Neural progenitor cell (in vitro differentiated cells): ENCODE measurements around the gene ESPN. TPM values are rescaled to one million over a fixed set of nuclear protein-coding genes. Genes with fewer than 3 reads are reported as not detected.
A peak's percentile ranks its signal among the peaks of the same experiment; 100 is the strongest.

Experiments
- DNase-seq: peaks from one replicate; pipeline ENCODE4 v3.0.0-alpha.2; 2016; ENCODE audit warnings: low spot score
- H2AFZ ChIP-seq: fragments of 200-600 bp; sonication (generic); replicated peaks from 2 replicates; pipeline ENCODE4 v1.6.1; 2016; ENCODE audit warnings: antibody characterized with exemption
- H3F3A ChIP-seq: fragments of 200-600 bp; sonication (generic); 2 replicates; pipeline ENCODE4 v1.6.1; 2016; ENCODE audit warnings: antibody characterized with exemption, low read depth
- H3K27ac ChIP-seq: fragments of 200-600 bp; sonication (generic); 2 replicates; pipeline ENCODE4 v1.5.1; 2016; ENCODE audit warnings: mild to moderate bottlenecking
- H3K27me3 ChIP-seq: fragments of 200-600 bp; sonication (generic); 2 replicates; pipeline ENCODE4 v1.6.1; 2016; ENCODE audit warnings: mild to moderate bottlenecking, moderate library complexity
- H3K36me3 ChIP-seq: fragments of 200-600 bp; sonication (generic); 2 replicates; pipeline ENCODE4 v1.5.1; 2016
- H3K4me1 ChIP-seq: fragments of 200-600 bp; sonication (generic); 2 replicates; pipeline ENCODE4 v1.6.1; 2016; ENCODE audit warnings: mixed run types
- H3K4me2 ChIP-seq: fragments of 200-600 bp; sonication (generic); 2 replicates; pipeline ENCODE4 v1.6.1; 2016
- H3K4me3 ChIP-seq: fragments of 200-600 bp; sonication (generic); 2 replicates; pipeline ENCODE4 v1.5.1; 2016
- H3K79me2 ChIP-seq: fragments of 200-600 bp; sonication (generic); 2 replicates; pipeline ENCODE4 v1.6.1; 2016; ENCODE audit warnings: low read depth
- H3K9ac ChIP-seq: fragments of 200-600 bp; sonication (generic); 2 replicates; pipeline ENCODE4 v1.6.1; 2016
- H3K9me3 ChIP-seq: fragments of 200-600 bp; sonication (generic); 2 replicates; pipeline ENCODE4 v1.5.1; 2016; ENCODE audit warnings: low read depth
- H4K20me1 ChIP-seq: fragments of 200-600 bp; sonication (generic); 2 replicates; pipeline ENCODE4 v1.6.1; 2016; ENCODE audit warnings: low read depth
- H3K27ac Mint-ChIP-seq: 3 replicates; pipeline ENCODE4 v1.8.0; 2021; ENCODE audit warnings: mixed read lengths
- H3K27me3 Mint-ChIP-seq: 2 replicates; pipeline ENCODE4 v1.8.0; 2022; ENCODE audit warnings: low read depth, mild to moderate bottlenecking, inconsistent platforms, moderate library complexity, mixed read lengths; ENCODE audit not compliant: insufficient read depth
- H3K36me3 Mint-ChIP-seq: 3 replicates; pipeline ENCODE4 v1.8.0; 2021; ENCODE audit warnings: mixed read lengths
- H3K4me1 Mint-ChIP-seq: 3 replicates; pipeline ENCODE4 v1.8.0; 2021; ENCODE audit warnings: mixed read lengths
- H3K4me3 Mint-ChIP-seq: 3 replicates; pipeline ENCODE4 v1.8.0; 2021; ENCODE audit warnings: mild to moderate bottlenecking, moderate library complexity, mixed read lengths
- H3K9me3 Mint-ChIP-seq: 3 replicates; pipeline ENCODE4 v1.8.0; 2020; ENCODE audit warnings: mixed read lengths
- EZH2 ChIP-seq: fragments of 200-600 bp; sonication (generic); IDR thresholded peaks from 2 replicates; pipeline ENCODE4 v1.6.1; 2017; ENCODE audit warnings: antibody characterized with exemption, mild to moderate bottlenecking, moderate library complexity
- EZH2phosphoT487 ChIP-seq: fragments of 200-600 bp; sonication (generic); IDR thresholded peaks from 2 replicates; pipeline ENCODE4 v1.6.1; 2017; ENCODE audit warnings: antibody characterized with exemption
- total RNA-seq: library from RNA; depleted of rRNA; stranded (reverse); fragments of >200 nt; gene quantifications from 2 replicates; pipeline ENCODE4 v1.2.3, GENCODE V29; 2015; ENCODE audit warnings: low replicate concordance
- TF ChIP-seq, protein P1 (sequence below): fragments of 200-600 bp; sonication (generic); IDR thresholded peaks from 2 replicates; pipeline ENCODE4 v1.5.1; 2017; ENCODE audit warnings: antibody characterized with exemption, mild to moderate bottlenecking

ESPN gene
- total RNA-seq, 1 donor from 2014 or later, result 7.1 TPM

GRCh38 chr1:6456800-6457466 lies 32.4 kb downstream of the ESPN start:
- TF ChIP-seq, protein P1, sequence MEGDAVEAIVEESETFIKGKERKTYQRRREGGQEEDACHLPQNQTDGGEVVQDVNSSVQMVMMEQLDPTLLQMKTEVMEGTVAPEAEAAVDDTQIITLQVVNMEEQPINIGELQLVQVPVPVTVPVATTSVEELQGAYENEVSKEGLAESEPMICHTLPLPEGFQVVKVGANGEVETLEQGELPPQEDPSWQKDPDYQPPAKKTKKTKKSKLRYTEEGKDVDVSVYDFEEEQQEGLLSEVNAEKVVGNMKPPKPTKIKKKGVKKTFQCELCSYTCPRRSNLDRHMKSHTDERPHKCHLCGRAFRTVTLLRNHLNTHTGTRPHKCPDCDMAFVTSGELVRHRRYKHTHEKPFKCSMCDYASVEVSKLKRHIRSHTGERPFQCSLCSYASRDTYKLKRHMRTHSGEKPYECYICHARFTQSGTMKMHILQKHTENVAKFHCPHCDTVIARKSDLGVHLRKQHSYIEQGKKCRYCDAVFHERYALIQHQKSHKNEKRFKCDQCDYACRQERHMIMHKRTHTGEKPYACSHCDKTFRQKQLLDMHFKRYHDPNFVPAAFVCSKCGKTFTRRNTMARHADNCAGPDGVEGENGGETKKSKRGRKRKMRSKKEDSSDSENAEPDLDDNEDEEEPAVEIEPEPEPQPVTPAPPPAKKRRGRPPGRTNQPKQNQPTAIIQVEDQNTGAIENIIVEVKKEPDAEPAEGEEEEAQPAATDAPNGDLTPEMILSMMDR, result peak; percentile 8
- TF ChIP-seq EZH2phosphoT487, result no peak
- no peak overlapping the region for H2AFZ ChIP-seq
- peaks cover 16% of the 10 kb centered on the region for H3K4me1 Mint-ChIP-seq
- no peak overlapping the region for H3K4me2 ChIP-seq
- no peaks in the 10 kb centered on the region for H3K36me3 ChIP-seq
- no peaks in the 10 kb centered on the region for H4K20me1 ChIP-seq
- no peaks in the 10 kb centered on the region for H3K9me3 ChIP-seq
- H3K4me3 ChIP-seq, result no peak overlapping the region
- no peaks in the 10 kb centered on the region for H3K36me3 Mint-ChIP-seq
- H3K4me1 ChIP-seq, result peaks cover 13% of the 10 kb centered on the region
- peaks cover 16% of the 10 kb centered on the region for H3K27me3 ChIP-seq
- H3F3A ChIP-seq, result peaks cover 7% of the 10 kb centered on the region
- no peak overlapping the region for H3K4me3 Mint-ChIP-seq
- no peak overlapping the region for H3K27ac ChIP-seq
- H3K9ac ChIP-seq, result no peak overlapping the region
- no peaks in the 10 kb centered on the region for H3K9me3 Mint-ChIP-seq
- H3K27me3 Mint-ChIP-seq, result peaks cover 3% of the 10 kb centered on the region
- DNase-seq, result no peak
- no peak overlapping the region for H3K27ac Mint-ChIP-seq
- no peaks in the 10 kb centered on the region for H3K79me2 ChIP-seq

GRCh38 chr1:6459850-6460265 lies 35.3 kb downstream of the ESPN start:
- Mint-ChIP-seq H3K9me3 (no peaks in the 10 kb centered on the region), H3K27me3 (peaks cover 3% of the 10 kb centered on the region), H3K4me3 (peak overlapping the region; percentile 65), H3K27ac (peak overlapping the region; percentile 90), H3K36me3 (peaks cover 3% of the 10 kb centered on the region), H3K4me1 (peaks cover 10% of the 10 kb centered on the region)
- peaks cover 13% of the 10 kb centered on the region for H3K4me1 ChIP-seq
- H3K9me3 ChIP-seq, result no peaks in the 10 kb centered on the region
- no peak overlapping the region for H3K27ac ChIP-seq
- no peak overlapping the region for H2AFZ ChIP-seq
- no peaks in the 10 kb centered on the region for H3K36me3 ChIP-seq
- H3K79me2 ChIP-seq, result no peaks in the 10 kb centered on the region
- H4K20me1 ChIP-seq, result no peaks in the 10 kb centered on the region
- no peak overlapping the region for H3K9ac ChIP-seq
- H3K27me3 ChIP-seq, result peaks cover 2% of the 10 kb centered on the region
- H3K4me2 ChIP-seq, result peak overlapping the region; percentile 69
- H3K4me3 ChIP-seq, result no peak overlapping the region
- peak; percentile 53 for DNase-seq
- TF ChIP-seq EZH2phosphoT487, result no peak
- TF ChIP-seq, protein P1, result no peak
- no peak for TF ChIP-seq EZH2
- peaks cover 7% of the 10 kb centered on the region for H3F3A ChIP-seq

- Mint-ChIP-seq H3K9me3 (no peaks in the 10 kb centered on the region), H3K4me1 (peaks cover 10% of the 10 kb centered on the region), H3K36me3 (peaks cover 3% of the 10 kb centered on the region), H3K4me3 (no peak overlapping the region), H3K27me3 (peaks cover 3% of the 10 kb centered on the region), H3K27ac (no peak overlapping the region)
- Histone ChIP-seq H3K79me2 (no peaks in the 10 kb centered on the region), H3K4me2 (peak overlapping the region; percentile 69), H3K4me1 (peaks cover 15% of the 10 kb centered on the region), H4K20me1 (no peaks in the 10 kb centered on the region), H3K4me3 (no peak overlapping the region), H3K27ac (no peak overlapping the region), H3K9ac (no peak overlapping the region), H3K9me3 (no peaks in the 10 kb centered on the region), H3F3A (peaks cover 7% of the 10 kb centered on the region), H2AFZ (no peak overlapping the region), H3K36me3 (no peaks in the 10 kb centered on the region), H3K27me3 (peaks cover 3% of the 10 kb centered on the region)
- TF ChIP-seq, protein P1, result no peak
- TF ChIP-seq EZH2phosphoT487 (no peak), EZH2 (no peak)
- no peak for DNase-seq
These were observed 35.9 kb downstream of the ESPN start for GRCh38 chr1:6460301-6461050.
